HuH-7 (cell line): ENCODE data around the gene HHAT.

Source experiments
- DNase-seq: peaks from one replicate; pipeline ENCODE4 v3.0.0; 2011; ENCODE audit warnings: low spot score

HHAT gene

DNA sequence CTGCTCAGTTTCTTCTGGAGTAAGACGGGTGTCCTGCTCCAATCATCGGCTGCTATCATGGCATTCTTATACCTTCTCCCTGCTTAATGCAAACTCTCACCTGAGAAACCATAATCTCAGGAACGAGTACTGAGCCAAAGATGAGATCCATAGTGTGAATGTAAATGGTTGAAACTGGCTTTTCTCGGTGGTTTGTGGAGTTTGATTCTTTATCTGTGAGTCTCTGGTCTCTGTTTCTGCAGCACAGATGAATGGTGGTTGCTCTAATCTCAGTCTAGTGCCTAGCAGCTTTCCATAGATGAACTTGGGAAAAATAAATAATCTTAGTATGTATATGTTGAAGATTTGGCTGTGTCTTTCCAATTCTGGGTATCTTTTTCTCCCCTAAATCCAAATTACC lies 274.4 kb downstream of the HHAT start:
- no peak for DNase-seq

- DNase-seq = no peak
Observed at GRCh38 chr1:210605099-210605498, 276.4 kb downstream of the HHAT start.

GRCh38 chr1:210607361-210607760 lies 278.7 kb downstream of the HHAT start:
- no peak for DNase-seq

DNA sequence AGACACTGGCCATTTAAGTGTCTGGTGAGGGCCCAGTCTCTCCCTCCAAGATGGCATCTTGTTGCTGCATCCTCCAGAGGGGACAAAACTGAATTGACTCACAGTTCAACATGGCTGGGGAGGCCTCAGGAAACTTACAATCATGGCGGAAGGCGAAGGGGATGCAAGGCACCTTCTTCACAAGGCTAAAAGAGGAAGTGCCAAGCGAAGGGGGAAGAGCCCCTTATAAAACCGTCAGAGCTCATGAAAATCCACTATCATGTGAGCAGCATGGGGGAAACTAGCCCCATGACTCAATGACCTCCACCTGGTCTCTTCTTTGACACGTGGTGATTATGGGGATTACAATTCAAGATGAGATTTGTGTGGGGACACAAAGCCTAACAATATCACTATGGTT lies 280.1 kb downstream of the HHAT start:
- DNase-seq = no peak

GRCh38 chr1:210616356-210616755 lies 287.7 kb downstream of the HHAT start:
- no peak for DNase-seq

GRCh38 chr1:210617293-210617692 lies 288.6 kb downstream of the HHAT start:
- no peak for DNase-seq

GRCh38 chr1:210618369-210618768 lies 289.7 kb downstream of the HHAT start:
- no peak for DNase-seq

GRCh38 chr1:210620867-210621488 lies 292.3 kb downstream of the HHAT start:
- DNase-seq = no peak

DNA sequence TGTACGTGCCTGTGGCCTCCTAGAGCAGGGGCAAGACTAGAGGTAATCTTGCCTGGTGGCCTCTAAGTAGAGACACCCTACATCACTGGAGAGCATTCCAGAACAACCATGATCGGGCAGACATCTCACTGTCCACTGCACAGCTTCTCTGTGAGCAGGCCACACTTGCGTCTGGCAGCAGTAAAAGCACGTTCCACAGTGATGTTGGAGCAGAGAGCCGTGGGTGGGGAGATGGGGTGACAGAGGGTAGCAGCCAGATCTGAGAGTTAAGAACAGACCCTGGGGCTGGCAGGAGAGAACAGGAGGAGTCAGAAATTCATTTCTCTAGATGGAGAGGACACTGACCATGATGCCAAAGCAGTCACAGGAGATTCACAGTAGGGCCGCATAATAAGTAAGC lies 293.0 kb downstream of the HHAT start:
- no peak for DNase-seq

DNA sequence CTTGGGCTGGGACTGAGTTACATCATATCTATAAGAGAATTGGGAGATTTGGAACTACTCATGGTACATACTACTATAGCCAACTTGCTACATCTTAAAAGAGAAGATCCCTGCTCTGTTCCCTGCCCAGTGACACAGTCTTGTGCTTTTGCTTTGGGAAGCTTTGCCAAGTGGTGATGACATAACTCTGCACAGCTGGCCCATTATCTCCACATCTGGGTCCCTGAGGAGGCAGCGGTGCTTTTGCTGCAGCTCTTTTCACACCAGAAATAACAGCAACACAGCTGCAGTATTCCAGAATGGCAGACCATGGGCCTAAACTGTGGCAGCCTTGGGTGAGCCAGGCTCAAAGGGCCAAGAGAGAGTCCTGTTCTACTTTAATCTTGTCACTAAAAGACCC lies 296.0 kb downstream of the HHAT start:
- DNase-seq = no peak

- no peak for DNase-seq
Observed at GRCh38 chr1:210625715-210626114, 297.0 kb downstream of the HHAT start.

DNA sequence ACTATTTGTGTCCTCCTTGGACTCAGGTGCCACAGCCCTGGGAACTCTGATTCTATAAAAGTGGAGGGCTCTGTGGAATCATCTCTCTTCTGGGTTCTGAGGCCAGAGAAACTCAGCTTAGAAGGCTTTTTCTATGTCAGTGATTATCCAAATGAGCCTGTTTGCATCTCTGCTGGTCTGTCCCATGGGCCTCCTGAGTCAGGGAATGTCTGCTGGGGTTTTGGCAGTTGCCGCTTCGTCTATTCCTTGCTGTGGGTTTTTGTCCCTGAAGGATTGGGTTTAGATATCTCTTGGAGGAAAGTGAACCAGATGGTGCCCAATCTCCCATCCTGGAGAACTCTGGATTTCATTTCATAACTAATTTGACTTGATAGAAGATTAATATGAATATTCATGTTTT lies 297.6 kb downstream of the HHAT start:
- DNase-seq = no peak

- DNase-seq = no peak
Observed at GRCh38 chr1:210627755-210628154, 299.1 kb downstream of the HHAT start.

DNA sequence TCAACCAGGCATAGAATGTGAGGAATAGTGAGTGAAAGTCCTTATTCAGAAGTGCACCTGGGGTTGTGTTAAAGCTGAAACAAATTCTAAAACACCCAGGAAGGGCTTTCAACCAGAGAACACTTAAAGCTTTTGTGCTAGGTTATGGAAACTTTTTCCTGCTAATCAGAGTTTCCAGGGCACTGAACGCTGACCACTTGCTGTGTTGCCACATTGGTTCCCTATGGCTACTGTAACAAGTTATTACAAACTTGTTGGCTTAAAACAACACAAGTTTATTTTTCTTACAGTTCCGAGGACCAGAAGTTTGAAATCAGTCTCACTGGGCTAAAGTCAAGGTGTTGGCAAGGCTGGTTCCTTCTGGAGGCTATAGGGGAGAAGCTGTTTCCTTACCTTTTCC lies 300.6 kb downstream of the HHAT start:
- no peak for DNase-seq

DNA sequence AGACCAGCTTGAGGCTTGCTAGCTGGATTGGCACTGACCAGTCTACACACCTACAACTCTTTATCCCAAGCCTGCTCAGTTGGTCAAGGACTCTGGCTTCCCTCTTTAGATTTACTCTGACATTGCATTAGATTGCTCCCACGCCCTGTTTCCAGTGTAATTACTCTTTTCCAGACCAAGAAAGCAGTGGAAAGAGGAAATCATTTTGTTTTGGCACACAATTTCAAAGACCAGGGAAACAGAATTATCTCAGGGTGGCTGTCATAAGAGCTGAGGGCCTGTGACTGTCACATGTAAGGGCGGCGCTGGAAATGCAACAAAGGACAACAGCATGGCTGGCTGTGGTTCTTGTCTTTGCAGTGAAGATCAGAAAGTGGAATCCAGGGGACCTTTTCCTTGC lies 302.7 kb downstream of the HHAT start:
- no peak for DNase-seq

DNA sequence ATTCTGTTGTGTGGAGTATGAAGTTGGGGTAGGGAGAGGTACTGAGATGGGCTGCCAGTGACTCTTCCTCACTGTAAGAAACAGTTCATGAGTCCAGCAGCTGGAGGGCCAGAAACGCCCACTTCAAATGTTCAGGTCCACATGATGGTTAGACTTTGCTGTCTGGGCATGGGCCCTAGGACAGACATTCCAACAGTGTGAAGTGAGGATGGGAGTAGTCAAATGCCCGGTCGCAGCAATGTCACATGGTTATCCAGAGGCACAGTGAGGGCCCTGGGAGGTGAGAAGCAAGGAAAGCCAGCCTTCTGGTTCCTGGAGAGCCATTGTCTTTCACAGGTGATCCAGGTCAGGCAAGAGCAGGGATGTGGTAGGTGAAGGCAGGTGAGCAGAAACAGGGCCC lies 304.4 kb downstream of the HHAT start:
- DNase-seq = no peak

GRCh38 chr1:210633636-210634035 lies 304.9 kb downstream of the HHAT start:
- no peak for DNase-seq

DNA sequence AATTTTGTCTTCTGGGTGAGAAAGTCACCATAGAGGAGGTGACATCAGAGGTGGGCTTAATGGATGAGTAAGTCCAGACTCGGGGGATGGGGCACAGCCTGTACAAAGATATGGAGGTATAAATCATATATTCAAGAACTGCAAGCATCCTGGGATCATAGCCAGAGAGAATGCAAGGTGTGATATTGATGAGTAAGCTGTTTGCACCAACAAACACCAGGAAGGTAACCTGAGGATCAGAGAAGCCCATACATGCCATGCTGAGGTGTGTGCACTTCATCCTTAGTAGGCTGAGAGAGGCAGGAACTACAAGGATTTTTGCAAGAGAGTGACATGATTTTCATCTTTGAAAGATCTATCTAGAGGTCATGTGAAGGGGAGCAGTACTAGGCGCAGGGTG lies 306.4 kb downstream of the HHAT start:
- DNase-seq = no peak

GRCh38 chr1:210641582-210641981 lies 312.9 kb downstream of the HHAT start:
- DNase-seq = no peak

GRCh38 chr1:210645582-210646257 lies 317.0 kb downstream of the HHAT start:
- DNase-seq = no peak

DNA sequence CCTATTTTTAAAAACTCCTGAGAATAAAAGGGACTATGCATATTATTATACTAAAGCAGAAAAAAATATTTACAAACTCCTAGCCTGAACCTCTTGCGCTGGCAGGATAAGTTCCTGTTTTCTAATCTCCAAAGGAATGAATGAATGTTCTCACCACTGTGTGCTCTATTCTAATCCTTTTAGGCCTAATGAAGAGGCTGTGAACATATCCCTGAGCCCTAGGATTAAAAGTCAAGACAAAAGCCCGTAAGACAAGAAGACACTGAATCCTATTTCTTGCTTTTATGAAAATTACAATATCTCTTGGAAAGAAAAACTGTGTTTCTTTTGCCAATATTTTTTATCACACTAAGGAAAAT lies 317.5 kb downstream of the HHAT start:
- DNase-seq = no peak

- DNase-seq = no peak
Observed at GRCh38 chr1:210647406-210648333, 319.0 kb downstream of the HHAT start.

DNA sequence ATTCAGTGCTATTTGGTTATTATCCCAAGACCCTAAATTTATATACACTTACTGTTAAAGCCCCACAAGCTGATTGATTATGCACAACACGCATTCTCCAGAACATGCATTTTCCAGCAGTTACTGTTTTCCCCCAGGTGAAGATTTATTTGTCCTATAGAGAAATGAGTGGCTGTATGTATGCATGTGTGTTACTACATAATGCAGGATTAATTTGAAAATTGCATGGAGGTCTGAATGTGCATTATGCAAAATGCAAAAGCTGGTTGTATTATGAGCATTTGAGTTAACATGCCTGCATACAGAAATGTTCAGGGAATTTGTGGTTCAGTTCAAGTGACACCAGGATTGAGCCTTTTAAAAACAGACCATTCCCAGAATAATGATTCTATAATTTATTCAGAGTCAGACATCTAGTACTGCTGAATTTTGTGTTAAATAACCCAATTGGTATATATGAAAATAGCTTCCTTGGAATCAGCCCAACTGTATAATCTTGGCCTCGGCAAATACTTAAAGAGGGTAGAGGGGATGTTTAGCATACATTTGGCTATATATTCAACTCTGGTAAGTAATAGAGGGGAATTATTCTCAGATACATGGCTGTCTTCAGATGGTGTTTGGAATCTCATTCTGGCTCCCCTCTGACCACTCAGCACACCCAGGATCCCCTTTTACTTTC lies 320.0 kb downstream of the HHAT start:
- DNase-seq = no peak
